GM12872 (cell line): ENCODE data around the gene HES7.

Experiments
- TF ChIP-seq, protein P1 (sequence below): IDR thresholded peaks from 3 replicates; pipeline ENCODE4 v1.5.1; 2011; ENCODE audit warnings: low read depth, mild to moderate bottlenecking, low read length, moderate library complexity; ENCODE audit not compliant: insufficient read depth

The HES7 gene

GRCh38 chr17:8149419-8150193 lies 25.7 kb upstream of the HES7 start:
- TF ChIP-seq, protein P1, sequence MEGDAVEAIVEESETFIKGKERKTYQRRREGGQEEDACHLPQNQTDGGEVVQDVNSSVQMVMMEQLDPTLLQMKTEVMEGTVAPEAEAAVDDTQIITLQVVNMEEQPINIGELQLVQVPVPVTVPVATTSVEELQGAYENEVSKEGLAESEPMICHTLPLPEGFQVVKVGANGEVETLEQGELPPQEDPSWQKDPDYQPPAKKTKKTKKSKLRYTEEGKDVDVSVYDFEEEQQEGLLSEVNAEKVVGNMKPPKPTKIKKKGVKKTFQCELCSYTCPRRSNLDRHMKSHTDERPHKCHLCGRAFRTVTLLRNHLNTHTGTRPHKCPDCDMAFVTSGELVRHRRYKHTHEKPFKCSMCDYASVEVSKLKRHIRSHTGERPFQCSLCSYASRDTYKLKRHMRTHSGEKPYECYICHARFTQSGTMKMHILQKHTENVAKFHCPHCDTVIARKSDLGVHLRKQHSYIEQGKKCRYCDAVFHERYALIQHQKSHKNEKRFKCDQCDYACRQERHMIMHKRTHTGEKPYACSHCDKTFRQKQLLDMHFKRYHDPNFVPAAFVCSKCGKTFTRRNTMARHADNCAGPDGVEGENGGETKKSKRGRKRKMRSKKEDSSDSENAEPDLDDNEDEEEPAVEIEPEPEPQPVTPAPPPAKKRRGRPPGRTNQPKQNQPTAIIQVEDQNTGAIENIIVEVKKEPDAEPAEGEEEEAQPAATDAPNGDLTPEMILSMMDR: no peak

DNA sequence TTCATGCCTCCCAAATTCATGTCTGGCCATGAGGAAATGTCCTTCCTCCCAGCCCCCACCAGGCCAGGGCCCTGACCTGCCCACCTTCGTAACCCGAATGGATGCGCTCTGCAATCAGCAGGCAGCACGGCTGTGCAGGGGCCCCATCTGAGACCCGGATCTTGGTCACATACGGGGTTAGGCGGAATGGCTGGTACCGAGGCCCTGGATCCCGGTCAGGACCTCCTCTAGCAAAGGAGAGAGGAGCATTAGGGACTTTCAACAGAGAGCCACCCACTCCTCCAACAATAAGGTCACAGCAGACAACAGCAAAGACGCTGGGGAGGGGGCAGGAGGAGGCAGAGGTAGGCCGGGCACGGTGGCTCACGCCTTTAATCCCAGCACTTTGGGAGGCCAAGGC lies 24.7 kb upstream of the HES7 start:
- TF ChIP-seq, protein P1: no peak

DNA sequence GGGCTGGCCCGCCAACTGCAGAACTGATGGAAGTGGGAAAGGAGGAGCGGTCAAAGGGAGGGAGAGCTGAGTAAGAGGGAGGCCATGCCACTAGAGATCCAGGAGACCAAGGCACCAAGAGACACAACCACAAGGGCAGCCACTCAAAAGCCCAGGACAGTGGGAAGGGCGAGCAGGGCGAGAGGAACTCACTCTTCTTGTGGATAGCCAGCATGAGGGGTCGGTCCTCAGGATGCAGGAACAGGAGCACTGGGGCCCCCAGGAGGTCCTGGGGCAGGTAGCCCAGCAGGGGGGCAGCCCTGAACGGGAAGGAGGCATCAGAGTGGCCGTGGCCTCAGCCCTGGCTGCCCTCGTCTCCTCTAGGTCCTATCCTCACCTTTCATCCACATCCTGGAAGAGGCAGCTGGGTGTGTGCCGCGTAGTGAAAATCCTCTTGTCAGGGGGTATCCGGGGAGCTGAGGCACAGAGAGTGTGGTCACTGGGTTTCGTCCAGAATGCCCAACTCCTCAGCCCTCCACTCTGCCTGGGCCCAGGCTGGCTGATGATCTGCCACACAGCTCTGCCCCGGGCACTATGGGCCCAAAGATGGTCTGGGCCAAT lies 24.0 kb upstream of the HES7 start:
- TF ChIP-seq, protein P1: no peak

DNA sequence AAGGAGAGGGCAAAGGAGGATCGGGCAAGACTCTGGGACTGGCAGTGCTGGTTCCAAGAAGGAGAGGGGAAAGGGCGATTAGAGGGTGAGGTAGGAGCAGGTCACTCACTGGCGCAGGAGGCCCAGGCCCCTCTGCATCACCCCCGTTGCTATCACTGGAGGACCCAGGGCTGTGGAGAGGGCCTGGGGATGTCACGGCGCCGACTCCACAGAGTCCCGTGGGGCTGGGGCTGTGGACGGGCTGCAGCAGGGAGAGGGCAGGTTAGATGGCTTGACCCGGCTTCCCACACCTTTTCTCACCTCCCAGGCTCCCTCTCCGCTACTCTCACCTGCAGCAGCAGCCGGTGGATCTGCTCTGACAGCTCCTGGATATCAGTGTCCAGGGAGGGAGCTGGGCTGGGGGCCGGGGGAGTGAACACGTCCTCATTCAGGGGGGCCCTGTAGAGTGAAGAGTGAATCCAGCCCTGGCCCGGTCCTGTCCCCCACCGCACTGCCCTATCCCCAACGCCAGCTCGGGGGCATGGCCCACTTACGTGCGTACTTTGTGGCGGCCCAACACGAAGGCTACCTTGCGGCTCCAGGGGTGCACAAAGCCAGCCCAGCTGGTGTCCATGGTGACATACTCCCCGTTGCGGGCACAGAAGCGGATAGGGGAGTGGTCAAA lies 23.4 kb upstream of the HES7 start:
- TF ChIP-seq, protein P1: no peak

DNA sequence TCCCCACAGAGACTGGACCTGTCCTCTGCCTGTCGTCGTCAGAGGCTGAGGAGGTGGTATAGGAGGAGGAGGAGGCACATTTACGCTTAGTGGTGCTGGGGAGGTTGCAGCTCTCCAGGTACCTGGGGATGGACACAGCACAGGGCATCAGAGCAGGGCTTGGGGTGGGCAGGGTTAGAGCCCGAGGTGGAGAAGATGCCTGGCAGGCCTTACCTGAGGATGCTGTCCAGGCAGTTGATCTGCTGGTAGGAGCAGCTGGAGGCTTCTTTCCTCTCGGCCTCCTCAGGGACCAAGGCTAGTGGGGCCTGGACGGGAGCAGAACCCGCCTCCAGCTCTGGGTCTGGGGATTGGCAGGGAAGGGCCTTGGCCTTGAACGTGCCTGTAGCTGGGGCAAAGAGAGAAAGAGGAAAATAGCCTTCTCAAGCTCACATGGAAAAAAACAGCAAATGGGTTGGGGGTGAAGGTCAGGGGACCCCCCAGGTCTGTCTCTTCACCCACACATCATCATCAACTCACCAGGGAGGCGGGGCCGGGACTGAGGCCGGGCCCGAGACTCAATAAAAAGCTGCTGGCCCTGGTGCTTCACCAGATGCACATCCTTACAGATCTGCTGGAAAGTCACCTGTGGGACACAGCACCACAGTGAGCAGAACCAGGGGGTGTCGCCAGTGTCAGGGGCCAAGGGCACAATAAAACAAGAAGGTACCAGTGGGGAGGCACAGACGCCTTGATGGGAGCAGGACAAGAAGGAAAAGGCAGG lies 22.7 kb upstream of the HES7 start:
- TF ChIP-seq, protein P1: no peak

DNA sequence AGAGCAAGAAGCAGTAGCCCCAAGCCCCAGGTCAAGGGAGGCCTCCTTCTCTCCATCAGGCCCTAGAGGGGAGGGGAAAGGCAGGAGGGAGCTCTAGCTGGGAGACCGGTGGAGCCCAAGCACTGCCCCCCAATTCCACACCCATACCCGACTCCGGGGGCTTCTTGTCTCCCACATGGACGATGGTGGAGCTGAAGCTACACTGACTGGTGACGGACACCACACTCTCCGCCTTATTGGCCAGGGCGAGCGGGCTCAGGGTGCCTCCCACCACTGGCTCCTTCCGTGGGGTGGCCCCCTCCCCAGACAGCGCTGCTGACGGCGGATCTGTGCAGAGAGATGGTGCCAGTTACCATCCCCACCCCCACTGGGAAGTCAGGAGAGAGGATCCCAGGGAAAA lies 21.9 kb upstream of the HES7 start:
- TF ChIP-seq, protein P1: no peak
